Tongue (tissue), 2 donors: Measurements from ENCODE around the gene TBX10. TPM values are rescaled to one million over a fixed set of nuclear protein-coding genes. Genes with fewer than 3 reads are reported as not detected.

Experiments used
- small RNA-seq: library from RNA; depleted of rRNA; stranded (forward); fragments of <200 nt; gene quantifications from one replicate; pipeline ENCODE3, GENCODE V24; 2014; ENCODE audit warnings: low replicate concordance
- total RNA-seq: library from RNA; depleted of rRNA; stranded (reverse); fragments of >200 nt; gene quantifications from one replicate; pipeline ENCODE4 v1.2.3, GENCODE V29; 2014

Gene TBX10
- total RNA-seq, 1 donor from 2014 or later: not detected

Small RNA genes within 50 kb of the gene (small RNA-seq; reads per million reads assigned to genes)
- not detected for gene AP003385.3
- not detected for gene RPL37P2

Other genes starting within 250 kb of the TBX10 start
- 13.3 TPM for gene RAD9A, start 247.8 kb downstream of the TBX10 start, total RNA-seq
- 121 TPM for gene PPP1CA, start 237.9 kb downstream of the TBX10 start, total RNA-seq
- gene TBC1D10C, start 235.7 kb downstream of the TBX10 start, total RNA-seq: 1.0 TPM
- gene CARNS1, start 224.1 kb downstream of the TBX10 start, total RNA-seq: 39.0 TPM
- 65.2 TPM for gene RPS6KB2, start 211.3 kb downstream of the TBX10 start, total RNA-seq
- gene PTPRCAP, start 202.1 kb downstream of the TBX10 start, total RNA-seq: 1.2 TPM
- gene CORO1B, start 196.3 kb downstream of the TBX10 start, total RNA-seq: 45.0 TPM
- not detected for gene GPR152, start 187.0 kb downstream of the TBX10 start, total RNA-seq
- gene CABP4, start 184.4 kb downstream of the TBX10 start, total RNA-seq: 1.1 TPM
- gene TMEM134, start 170.5 kb downstream of the TBX10 start, total RNA-seq: 83.5 TPM
- 42.2 TPM for gene AIP, start 156.7 kb downstream of the TBX10 start, total RNA-seq
- gene PITPNM1, start 134.4 kb downstream of the TBX10 start, total RNA-seq: 17.1 TPM
- gene CDK2AP2, start 131.6 kb downstream of the TBX10 start, total RNA-seq: 10.3 TPM
- not detected for gene CABP2, start 116.3 kb downstream of the TBX10 start, total RNA-seq
- 431 TPM for gene GSTP1, start 56.0 kb downstream of the TBX10 start, total RNA-seq
- 273 TPM for gene NDUFV1, start 32.8 kb downstream of the TBX10 start, total RNA-seq
- 4.9 TPM for gene NUDT8, start 9.8 kb downstream of the TBX10 start, total RNA-seq
- gene ACY3, start 11.0 kb upstream of the TBX10 start, total RNA-seq: not detected
- 3.3 TPM for gene ALDH3B2, start 34.9 kb upstream of the TBX10 start, total RNA-seq